CD4-positive, alpha-beta T cell treated with Interleukin-21 for 1 hour (primary cell): ENCODE data around the gene KANK4.
"Not testable (repeated sequence)": the region's sequence is repeated elsewhere in the genome, so short reads cannot be mapped to it uniquely, and the experiment has no call there.

Experiments used
- DNase-seq: peaks from one replicate; pipeline ENCODE4 v3.0.0-alpha.2; 2020

KANK4 gene

DNA sequence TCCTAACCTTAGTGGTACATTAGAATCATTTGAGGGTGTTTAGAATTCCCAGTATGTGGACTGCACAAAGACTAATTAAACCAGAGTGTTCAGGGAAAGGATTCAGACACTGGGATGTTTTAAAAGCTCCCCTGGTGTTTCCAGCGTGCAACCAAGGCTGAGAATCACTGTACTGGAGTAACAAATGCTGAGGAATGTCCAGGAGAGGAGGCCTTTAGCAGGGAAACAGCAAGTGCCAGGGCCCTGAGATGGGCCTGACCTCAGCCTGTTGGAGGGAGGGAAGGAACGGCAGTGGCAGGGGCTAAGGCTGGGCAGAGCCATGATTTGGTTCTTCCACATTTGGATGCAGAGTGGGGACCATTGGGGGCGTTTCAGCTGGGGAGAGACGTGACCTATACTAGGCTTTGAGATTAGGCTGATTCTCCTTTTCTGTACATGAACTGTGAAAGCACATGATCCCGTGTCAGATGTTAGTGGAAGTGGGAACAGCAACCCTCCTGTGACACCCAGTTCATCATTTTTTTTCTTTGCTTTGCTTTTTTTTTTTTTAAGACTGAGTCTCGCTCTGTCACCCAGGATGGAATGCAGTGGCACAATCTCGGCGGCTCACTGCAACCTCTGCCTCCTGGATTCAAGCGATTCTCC is 49.3 kb downstream of the KANK4 start:
- no peak for DNase-seq

- DNase-seq = no peak
Measured at GRCh38 chr1:62269439-62269838, 49.8 kb downstream of the KANK4 start.

DNA sequence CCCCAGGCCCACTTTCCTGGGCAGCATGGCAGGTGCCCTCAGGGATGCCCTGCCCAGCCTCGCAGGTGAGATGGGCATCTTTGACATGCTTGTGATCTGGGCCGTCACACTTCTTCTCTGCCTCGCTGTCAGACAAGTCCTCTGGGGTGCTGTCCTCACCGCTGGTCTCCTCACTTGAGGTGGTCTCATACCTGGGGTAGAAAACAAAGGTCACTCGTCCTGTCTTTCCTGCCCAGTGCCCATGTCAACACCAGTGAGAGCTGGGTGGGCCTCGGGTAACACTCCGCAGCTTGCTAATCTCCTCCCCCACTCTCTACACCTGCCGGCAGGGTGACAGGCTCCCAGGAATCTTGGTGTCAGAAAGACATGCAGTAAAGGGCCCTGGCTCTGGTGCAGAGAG is 50.9 kb downstream of the KANK4 start:
- DNase-seq = no peak

- no peak for DNase-seq
Measured at GRCh38 chr1:62265956-62266935, 53.0 kb downstream of the KANK4 start.

DNA sequence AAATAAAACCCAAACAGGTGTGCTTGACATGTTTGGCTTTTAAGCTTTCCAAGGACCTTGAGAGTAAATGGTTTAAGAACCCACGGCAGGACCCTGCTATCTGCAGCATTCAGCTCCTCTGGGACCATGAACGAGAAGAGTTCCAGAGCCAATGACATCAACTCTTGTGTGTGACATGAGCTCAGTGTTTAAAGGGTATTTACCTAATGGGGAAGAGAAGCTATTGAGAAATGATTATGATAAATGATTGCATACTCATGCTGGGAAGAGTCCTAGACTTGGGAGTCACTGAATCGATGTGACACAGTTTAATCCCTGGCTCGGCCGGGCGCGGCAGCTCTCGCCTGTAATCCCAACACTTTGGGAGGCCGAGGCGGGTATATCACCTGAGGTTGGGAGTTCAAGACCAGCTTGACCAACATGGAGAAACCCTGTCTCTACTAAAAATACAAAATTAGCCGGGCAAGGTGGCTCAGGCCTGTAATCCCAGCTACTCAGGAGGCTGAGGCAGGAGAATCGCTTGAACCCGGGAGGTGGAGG is 55.4 kb downstream of the KANK4 start:
- DNase-seq = no peak

DNA sequence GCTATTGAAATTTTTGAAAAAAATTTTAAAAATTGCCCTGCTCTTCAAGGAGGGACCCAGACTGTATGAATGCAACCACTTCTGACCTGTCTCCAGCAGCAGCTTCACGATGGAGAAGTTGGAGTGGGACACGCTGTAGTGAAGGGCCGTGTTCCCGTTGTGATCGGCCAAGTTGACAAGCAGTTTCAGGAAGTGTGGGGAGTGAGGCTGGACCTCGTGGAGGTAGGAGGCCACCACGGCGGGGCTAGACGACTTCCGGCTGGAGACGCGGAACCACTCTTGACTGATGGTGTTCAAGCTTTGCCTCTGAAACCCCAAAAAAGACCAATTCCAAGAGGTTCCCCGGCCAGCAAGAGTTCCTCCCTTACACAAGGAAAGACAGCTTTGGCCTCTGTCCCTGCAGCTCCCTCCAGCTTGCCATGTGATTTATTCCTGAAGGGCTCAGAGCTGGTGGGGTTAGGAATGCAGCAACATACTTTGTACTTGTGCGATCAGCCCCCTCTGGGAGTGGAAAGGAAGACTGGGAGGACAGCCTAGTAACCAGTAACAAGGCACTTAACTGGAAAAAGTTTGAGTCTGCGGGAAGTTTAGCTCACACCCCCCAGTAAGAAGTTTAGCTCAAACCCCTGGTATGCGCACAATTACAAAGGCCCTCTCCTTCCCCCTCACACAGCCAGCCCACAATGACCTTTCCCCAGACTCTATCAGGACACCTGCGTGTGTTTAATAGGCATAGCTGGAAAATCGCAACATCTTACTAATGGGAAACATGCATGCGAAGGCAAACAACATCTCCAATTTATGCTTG is 56.0 kb downstream of the KANK4 start:
- DNase-seq = no peak

DNA sequence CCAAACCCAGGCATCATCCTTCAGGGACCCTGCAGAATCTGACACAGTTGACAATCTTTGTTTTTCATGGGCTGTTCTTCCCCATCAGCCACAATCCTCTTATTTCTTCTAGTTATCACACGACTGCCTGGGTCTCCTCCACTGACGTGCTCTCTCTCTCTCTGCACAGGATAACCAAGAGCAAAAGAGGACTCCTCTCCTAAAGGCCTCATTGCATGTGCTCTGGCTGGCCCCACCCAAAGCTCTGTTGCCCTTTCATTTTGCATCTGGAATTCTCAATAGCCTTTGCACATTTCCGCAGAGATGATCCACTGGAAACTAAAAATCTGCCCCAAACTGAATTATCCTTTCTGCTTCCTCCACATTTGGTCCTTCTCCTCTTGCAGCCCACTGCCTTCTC is 58.5 kb downstream of the KANK4 start:
- DNase-seq = no peak

GRCh38 chr1:62259551-62259950 is 59.7 kb downstream of the KANK4 start:
- no peak for DNase-seq

DNA sequence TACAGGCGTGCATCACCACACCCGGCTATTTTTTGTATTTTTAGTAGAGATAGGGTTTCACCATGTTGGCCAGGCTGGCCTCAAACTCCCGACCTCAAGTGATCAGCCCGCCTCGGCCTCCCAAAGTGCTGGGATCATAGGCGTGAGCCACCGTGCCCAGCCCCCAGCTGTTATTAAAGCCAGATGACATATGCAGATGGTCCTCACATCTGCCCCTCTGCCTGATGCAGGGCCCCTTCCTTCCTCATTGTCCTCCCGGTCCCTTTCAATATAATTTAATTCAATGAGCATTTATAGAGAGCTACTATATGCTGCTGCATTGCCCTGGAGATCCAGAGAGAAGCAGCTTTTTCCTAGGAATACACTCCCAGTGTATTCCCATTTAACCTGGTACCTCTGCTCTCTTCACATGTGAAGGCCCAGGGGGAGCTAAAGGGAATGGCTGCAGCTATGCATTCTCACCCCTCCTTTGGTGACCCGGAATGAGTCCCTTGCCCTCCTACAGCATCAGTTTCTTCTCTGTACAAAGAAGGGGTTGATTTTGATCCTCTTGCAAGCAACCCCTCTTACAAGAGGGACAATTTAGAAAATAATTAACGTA is 69.0 kb downstream of the KANK4 start:
- DNase-seq = no peak

- no peak for DNase-seq
Measured at GRCh38 chr1:62247391-62248168, 71.7 kb downstream of the KANK4 start.

DNA sequence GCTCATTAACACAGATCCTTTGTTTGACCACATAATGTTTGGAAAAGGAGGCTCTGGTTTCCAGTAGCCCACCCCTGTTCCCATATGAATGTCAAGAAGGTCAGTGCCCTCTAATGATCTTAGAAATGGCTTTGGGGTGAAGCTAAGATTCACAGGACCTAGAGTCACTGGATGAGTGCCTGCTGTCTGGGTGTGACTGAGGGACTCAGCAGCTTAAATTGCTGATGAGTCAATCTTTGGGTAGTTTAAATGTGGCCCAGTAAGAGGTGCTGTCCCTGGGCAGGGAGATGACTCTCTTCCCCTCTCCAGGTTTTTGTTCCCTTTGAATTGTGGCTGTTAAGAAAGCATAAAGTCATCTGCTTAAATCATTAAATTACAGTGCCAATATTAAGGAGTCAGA is 74.0 kb downstream of the KANK4 start:
- no peak for DNase-seq

DNA sequence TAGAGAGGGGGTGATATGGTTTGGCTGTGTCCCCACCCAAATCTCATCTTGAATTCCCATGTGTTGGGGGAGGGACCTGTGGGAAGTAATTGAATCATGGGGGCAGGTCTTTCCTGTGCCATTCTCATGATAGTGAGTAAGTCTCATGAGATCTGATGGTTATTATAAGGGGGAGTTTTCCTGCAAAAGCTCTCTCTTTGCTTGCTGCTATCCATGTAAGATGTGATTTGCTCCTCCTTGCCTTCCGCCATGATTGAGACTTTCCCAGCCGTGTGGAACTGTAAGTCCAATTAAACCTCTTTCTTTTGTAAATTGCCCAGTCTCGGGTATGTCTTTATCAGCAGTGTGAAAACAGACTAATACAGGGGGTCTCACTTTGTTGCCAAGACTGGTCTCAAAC is 74.9 kb downstream of the KANK4 start:
- DNase-seq = not testable (repeated sequence)

GRCh38 chr1:62241371-62242131 is 77.7 kb downstream of the KANK4 start:
- no peak for DNase-seq

- DNase-seq = no peak
Measured at GRCh38 chr1:62240651-62241370, 78.4 kb downstream of the KANK4 start.

DNA sequence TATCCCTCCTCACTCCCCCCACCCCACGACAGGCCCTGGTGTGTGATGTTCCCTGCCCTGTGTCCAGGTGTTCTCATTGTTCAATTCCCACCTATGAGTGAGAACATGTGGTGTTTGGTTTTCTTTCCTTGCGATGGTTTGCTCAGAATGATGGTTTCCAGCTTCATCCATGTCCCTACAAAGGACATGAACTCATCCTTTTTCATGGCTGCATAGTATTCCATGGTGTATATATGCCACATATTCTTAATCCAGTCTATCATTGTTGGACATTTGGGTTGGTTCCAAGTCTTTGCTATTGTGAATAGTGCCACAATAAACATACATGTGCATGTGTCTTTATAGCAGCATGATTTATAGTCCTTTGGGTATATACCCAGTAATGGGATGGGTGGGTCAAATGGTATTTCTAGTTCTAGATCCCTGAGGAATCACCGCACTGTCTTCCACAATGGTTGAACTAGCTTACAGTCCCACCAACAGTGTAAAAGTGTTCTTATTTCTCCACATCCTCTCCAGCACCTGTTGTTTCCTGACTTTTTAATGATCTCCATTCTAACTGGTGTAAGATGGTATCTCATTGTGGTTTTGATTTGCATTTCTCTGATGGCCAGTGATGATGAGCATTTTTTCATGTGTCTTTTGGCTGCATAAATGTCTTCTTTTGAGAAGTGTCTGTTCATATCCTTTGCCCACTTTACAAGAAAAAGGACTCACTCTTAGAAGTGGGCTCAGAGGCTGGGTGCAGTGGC is 79.4 kb downstream of the KANK4 start:
- not testable (repeated sequence) for DNase-seq

DNA sequence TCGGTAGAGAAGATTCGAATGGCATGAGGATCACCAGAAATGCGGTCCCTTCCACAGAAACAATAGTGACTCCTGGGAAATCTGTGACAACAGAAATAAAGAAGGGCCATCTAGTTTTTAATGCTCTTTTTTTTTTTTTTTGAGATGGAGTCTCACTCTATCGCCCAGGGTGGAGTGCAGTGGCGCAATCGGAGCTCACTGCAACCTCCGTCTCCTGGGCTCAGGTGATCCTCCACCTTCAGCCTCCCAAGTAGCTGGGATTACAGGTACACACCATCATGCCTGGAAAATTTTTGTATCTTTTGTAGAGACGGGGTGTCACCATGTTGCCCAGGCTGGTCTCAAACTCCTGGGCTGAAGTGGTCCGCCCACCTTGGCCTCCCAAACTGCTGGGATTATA is 80.7 kb downstream of the KANK4 start:
- DNase-seq = no peak

GRCh38 chr1:62237950-62238374 is 81.3 kb downstream of the KANK4 start:
- DNase-seq = no peak

- no peak for DNase-seq
Measured at GRCh38 chr1:62237361-62237760, 81.9 kb downstream of the KANK4 start.

DNA sequence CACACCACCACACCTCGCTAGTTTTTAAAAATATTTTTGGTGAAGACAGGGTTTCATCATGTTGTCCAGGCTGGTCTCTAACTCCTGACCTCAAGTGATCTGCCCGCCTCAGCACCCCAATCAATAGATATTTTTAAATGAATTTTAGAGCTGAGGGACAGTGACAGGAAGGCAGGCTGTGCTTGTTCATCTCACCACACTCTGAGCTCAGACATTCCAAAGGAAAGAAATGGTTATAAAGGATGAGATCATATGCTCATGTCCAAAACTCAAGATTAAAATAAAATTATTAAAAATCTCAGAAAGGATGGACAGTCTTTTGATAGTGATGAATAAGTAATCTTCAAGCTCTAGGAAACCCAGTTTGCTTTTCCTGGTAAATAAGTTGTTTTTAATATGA is 83.7 kb downstream of the KANK4 start:
- no peak for DNase-seq

- DNase-seq = no peak
Measured at GRCh38 chr1:62234688-62235087, 84.5 kb downstream of the KANK4 start.
